Kidney epithelial cell (primary cell): ENCODE data around the gene ENOSF1. TPM values are rescaled to one million over a fixed set of nuclear protein-coding genes. Genes with fewer than 3 reads are reported as not detected.

Experiments used
- DNase-seq: peaks from one replicate; pipeline ENCODE4 v3.0.0-alpha.2; 2010; ENCODE audit warnings: low read depth
- H3K27me3 ChIP-seq: 2 replicates; pipeline ENCODE4 v1.6.0; 2011; ENCODE audit warnings: low read length; ENCODE audit not compliant: control insufficient read depth, insufficient read depth
- H3K36me3 ChIP-seq: 2 replicates; pipeline ENCODE4 v1.5.1; 2011; ENCODE audit warnings: low read length; ENCODE audit not compliant: control insufficient read depth, insufficient read depth
- H3K4me3 ChIP-seq: 2 replicates; pipeline ENCODE4 v1.5.1; 2011; ENCODE audit warnings: low read depth, mild to moderate bottlenecking, control low read depth, low read length
- total RNA-seq: library from RNA; depleted of rRNA; stranded (reverse); fragments of >200 nt; gene quantifications from 2 replicates; pipeline ENCODE4 v1.2.3, GENCODE V29; 2015
- TF ChIP-seq, protein P1 (sequence below): IDR thresholded peaks from 2 replicates; pipeline ENCODE4 v1.5.1; 2011; ENCODE audit warnings: mild to moderate bottlenecking, moderate library complexity, low read length, control low read depth, inconsistent platforms; ENCODE audit not compliant: insufficient read depth, poor library complexity, severe bottlenecking

Gene ENOSF1
- total RNA-seq, 1 donor from 2014 or later = 29.7 TPM

GRCh38 chr18:658001-658946, 54.2 kb downstream of the ENOSF1 start:
- H3K27me3 ChIP-seq = no peaks in the 10 kb centered on the region
- peak; percentile 64 for DNase-seq
- TF ChIP-seq, protein P1, sequence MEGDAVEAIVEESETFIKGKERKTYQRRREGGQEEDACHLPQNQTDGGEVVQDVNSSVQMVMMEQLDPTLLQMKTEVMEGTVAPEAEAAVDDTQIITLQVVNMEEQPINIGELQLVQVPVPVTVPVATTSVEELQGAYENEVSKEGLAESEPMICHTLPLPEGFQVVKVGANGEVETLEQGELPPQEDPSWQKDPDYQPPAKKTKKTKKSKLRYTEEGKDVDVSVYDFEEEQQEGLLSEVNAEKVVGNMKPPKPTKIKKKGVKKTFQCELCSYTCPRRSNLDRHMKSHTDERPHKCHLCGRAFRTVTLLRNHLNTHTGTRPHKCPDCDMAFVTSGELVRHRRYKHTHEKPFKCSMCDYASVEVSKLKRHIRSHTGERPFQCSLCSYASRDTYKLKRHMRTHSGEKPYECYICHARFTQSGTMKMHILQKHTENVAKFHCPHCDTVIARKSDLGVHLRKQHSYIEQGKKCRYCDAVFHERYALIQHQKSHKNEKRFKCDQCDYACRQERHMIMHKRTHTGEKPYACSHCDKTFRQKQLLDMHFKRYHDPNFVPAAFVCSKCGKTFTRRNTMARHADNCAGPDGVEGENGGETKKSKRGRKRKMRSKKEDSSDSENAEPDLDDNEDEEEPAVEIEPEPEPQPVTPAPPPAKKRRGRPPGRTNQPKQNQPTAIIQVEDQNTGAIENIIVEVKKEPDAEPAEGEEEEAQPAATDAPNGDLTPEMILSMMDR = no peak
- peak overlapping the region; percentile 62 for H3K4me3 ChIP-seq
- H3K36me3 ChIP-seq = no peaks in the 10 kb centered on the region

DNA sequence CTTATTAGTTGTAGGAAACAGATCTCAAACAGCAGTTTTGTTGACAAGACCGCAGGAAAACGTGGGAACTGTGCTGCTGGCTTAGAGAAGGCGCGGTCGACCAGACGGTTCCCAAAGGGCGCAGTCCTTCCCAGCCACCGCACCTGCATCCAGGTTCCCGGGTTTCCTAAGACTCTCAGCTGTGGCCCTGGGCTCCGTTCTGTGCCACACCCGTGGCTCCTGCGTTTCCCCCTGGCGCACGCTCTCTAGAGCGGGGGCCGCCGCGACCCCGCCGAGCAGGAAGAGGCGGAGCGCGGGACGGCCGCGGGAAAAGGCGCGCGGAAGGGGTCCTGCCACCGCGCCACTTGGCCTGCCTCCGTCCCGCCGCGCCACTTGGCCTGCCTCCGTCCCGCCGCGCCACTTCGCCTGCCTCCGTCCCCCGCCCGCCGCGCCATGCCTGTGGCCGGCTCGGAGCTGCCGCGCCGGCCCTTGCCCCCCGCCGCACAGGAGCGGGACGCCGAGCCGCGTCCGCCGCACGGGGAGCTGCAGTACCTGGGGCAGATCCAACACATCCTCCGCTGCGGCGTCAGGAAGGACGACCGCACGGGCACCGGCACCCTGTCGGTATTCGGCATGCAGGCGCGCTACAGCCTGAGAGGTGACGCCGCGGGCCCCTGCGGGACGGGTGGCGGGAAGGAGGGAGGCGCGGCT, 55.0 kb downstream of the ENOSF1 start, which contains the start of gene TYMS:
Gene TYMS (plus strand): TSS at position 343 of the 690 bp plus-strand sequence. CDS start 90 bp downstream, at position 433.
- H3K36me3 ChIP-seq = no peaks in the 10 kb centered on the region
- DNase-seq = peak; percentile 10
- TF ChIP-seq, protein P1 = no peak
- peak within 1 kb of the TSS; percentile 62 for H3K4me3 ChIP-seq
- no peaks in the 10 kb centered on the region for H3K27me3 ChIP-seq

GRCh38 chr18:655445-655844, 57.0 kb downstream of the ENOSF1 start:
- TF ChIP-seq, protein P1 = no peak
- Histone ChIP-seq H3K4me3 (no peak overlapping the region), H3K27me3 (no peaks in the 10 kb centered on the region), H3K36me3 (no peaks in the 10 kb centered on the region)
- DNase-seq = no peak

DNA sequence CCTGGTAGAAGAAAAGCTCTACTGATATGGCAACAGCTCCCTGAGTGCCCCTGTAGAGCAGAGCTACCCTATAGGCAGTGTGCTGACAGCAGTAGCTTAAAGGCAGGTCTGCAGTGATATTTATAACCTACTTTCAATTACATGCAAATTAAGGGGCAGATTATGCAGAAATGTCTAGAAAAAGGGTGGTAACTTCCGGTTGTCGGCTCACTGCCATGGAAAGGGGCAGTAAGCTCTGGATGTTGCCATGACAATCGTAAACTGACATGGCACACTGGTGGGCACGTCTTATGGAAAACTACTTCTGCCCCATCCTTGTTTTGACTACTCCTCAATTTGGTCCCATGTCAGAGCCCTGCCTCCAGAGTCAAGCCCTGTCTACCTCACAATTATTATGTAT, 57.8 kb downstream of the ENOSF1 start:
- no peak for DNase-seq
- H3K27me3 ChIP-seq = no peaks in the 10 kb centered on the region
- TF ChIP-seq, protein P1 = no peak
- H3K4me3 ChIP-seq = no peak overlapping the region
- H3K36me3 ChIP-seq = no peaks in the 10 kb centered on the region

GRCh38 chr18:653512-653911, 58.9 kb downstream of the ENOSF1 start:
- Histone ChIP-seq H3K36me3 (no peaks in the 10 kb centered on the region), H3K4me3 (no peak overlapping the region), H3K27me3 (no peaks in the 10 kb centered on the region)
- TF ChIP-seq, protein P1 = no peak
- no peak for DNase-seq
